B cell (primary cell): Measurements from ENCODE around the gene CAMK4. TPM values are rescaled to one million over a fixed set of nuclear protein-coding genes. Genes with fewer than 3 reads are reported as not detected.

Experiments used
- ATAC-seq: fragments of 200-7000 bp; cut with Tn5 transposase; one replicate; pipeline ENCODE4 v1.10.0; 2021; ENCODE audit warnings: low read depth, mild to moderate bottlenecking, moderate number of reproducible peaks, moderate library complexity
- CTCF ChIA-PET: fragments of 350-600 bp; sonication (Branson Sonifier 250); formaldehyde crosslinking; loops from one replicate; lab custom pipeline; 2021; ENCODE audit warnings: antibody characterized with exemption, inconsistent platforms; lab: Charles Lee
- POLR2A ChIA-PET: fragments of 350-600 bp; sonication (Branson Sonifier 250); formaldehyde crosslinking; loops from one replicate; lab custom pipeline; 2021; ENCODE audit warnings: antibody characterized with exemption; lab: Charles Lee
- DNase-seq: peaks from one replicate; pipeline ENCODE4 v3.0.0; 2013
- H2AFZ ChIP-seq: 2 replicates; pipeline ENCODE4 v1.6.1; 2012; ENCODE audit warnings: mild to moderate bottlenecking, low read depth, low read length; ENCODE audit not compliant: insufficient read depth, poor library complexity, severe bottlenecking
- H3K27ac ChIP-seq, 2 donors: 1 replicate in 1 of 2; 2 replicates in 1 of 2; pipeline ENCODE4 v1.5.1; 2012 to 2013; ENCODE audit warnings: low read length in 2 of 2, mild to moderate bottlenecking in 2 of 2, moderate library complexity in 1 of 2
- H3K27me3 ChIP-seq, 4 experiments: fragments of 200-600 bp in 1 of 4; sonication (generic) in 1 of 4; replicated peaks in 1 of 4; 1 replicate in 2 of 4; 2 replicates in 2 of 4; pipeline versions ENCODE4 v1.6.1 to v1.7.0; 2013 to 2016; ENCODE audit warnings: low read length in 3 of 4, mild to moderate bottlenecking in 2 of 4, mixed read lengths in 1 of 4, moderate library complexity in 1 of 4; ENCODE audit not compliant: insufficient read depth in 4 of 4, control insufficient read depth in 3 of 4; ENCODE audit errors: control extremely low read depth in 1 of 4
- H3K36me3 ChIP-seq, 2 experiments: replicated peaks in 1 of 2; 1 replicate in 1 of 2; 2 replicates in 1 of 2; pipeline versions ENCODE4 v1.6.1 to v1.7.1; 2013; ENCODE audit warnings: low read length in 1 of 2; ENCODE audit not compliant: insufficient read depth in 2 of 2, control insufficient read depth in 1 of 2; ENCODE audit errors: control extremely low read depth in 1 of 2, extremely low read depth in 1 of 2
- H3K4me1 ChIP-seq, 2 donors: fragments of 200-600 bp in 1 of 2; sonication (generic) in 1 of 2; 1 replicate in 1 of 2; 2 replicates in 1 of 2; pipeline versions ENCODE4 v1.5.1 to v1.6.1; 2013 to 2017; ENCODE audit warnings: low read length in 2 of 2; ENCODE audit not compliant: control insufficient read depth in 2 of 2, insufficient read depth in 2 of 2
- H3K4me2 ChIP-seq: replicated peaks from 2 replicates; pipeline ENCODE3; 2012; ENCODE audit warnings: mild to moderate bottlenecking, low read depth, low read length; ENCODE audit not compliant: poor library complexity, severe bottlenecking
- H3K4me3 ChIP-seq, 5 experiments: fragments of 200-600 bp in 1 of 5; sonication (generic) in 1 of 5; 1 replicate in 3 of 5; 2 replicates in 2 of 5; pipeline versions ENCODE4 v1.5.1 to v1.7.0; 2011 to 2016; ENCODE audit warnings: low read length in 4 of 5, mild to moderate bottlenecking in 4 of 5, low read depth in 2 of 5, control low read depth in 1 of 5, moderate library complexity in 1 of 5; ENCODE audit not compliant: insufficient read depth in 1 of 5; ENCODE audit errors: control extremely low read depth in 1 of 5, extremely low read depth in 1 of 5
- H3K79me2 ChIP-seq: fragments of 200-600 bp; sonication (generic); one replicate; pipeline ENCODE4 v1.6.0; 2016; ENCODE audit warnings: low read length; ENCODE audit not compliant: control insufficient read depth, insufficient read depth
- H3K9ac ChIP-seq: fragments of 200-600 bp; sonication (generic); 2 replicates; pipeline ENCODE4 v1.6.1; 2017; ENCODE audit warnings: mild to moderate bottlenecking, low read length, moderate library complexity
- H3K9me3 ChIP-seq, 3 donors: one replicate each; pipeline versions ENCODE4 v1.6.1 to v1.7.1; 2013; ENCODE audit warnings: low read length in 2 of 3; ENCODE audit not compliant: control insufficient read depth in 2 of 3, insufficient read depth in 1 of 3; ENCODE audit errors: control extremely low read depth in 1 of 3
- H4K20me1 ChIP-seq: 2 replicates; pipeline ENCODE4 v1.6.0; 2012; ENCODE audit warnings: mild to moderate bottlenecking, low read length; ENCODE audit not compliant: insufficient read depth, control insufficient read depth, poor library complexity, severe bottlenecking
- H3K27ac Mint-ChIP-seq: one replicate; pipeline ENCODE4 v1.8.0; 2021; ENCODE audit warnings: mixed read lengths
- H3K27me3 Mint-ChIP-seq: one replicate; pipeline ENCODE4 v1.8.0; 2021; ENCODE audit warnings: mixed read lengths
- H3K4me1 Mint-ChIP-seq: one replicate; pipeline ENCODE4 v1.8.0; 2021; ENCODE audit warnings: mixed read lengths
- H3K4me3 Mint-ChIP-seq: one replicate; pipeline ENCODE4 v1.8.0; 2021; ENCODE audit warnings: mixed read lengths
- H3K9me3 Mint-ChIP-seq: one replicate; pipeline ENCODE4 v1.8.0; 2022; ENCODE audit warnings: mixed read lengths; ENCODE audit not compliant: insufficient read depth
- CTCF ChIP-seq: fragments of 200-600 bp; IDR thresholded peaks from one replicate; pipeline ENCODE4 v1.8.0; 2022; ENCODE audit warnings: antibody characterized with exemption, mild to moderate bottlenecking
- EZH2 ChIP-seq: IDR thresholded peaks from 2 replicates; pipeline ENCODE4 v1.6.1; 2012; ENCODE audit warnings: borderline replicate concordance, low read depth, mild to moderate bottlenecking, moderate library complexity, low read length; ENCODE audit not compliant: insufficient read depth, poor library complexity, severe bottlenecking
- WGBS: methylation state at CpG from one replicate; pipeline ENCODE4 v1.1.5; 2013; ENCODE audit warnings: missing lambda C conversion rate; ENCODE audit not compliant: insufficient coverage; 5-methylcytosine and 5-hydroxymethylcytosine counted together
- intact Hi-C: fragments of 100-400 bp; cut with micrococcal nuclease; formaldehyde crosslinking; loops from one replicate; pipeline ENCODE4 v1.10.0; 2022
- polyA plus RNA-seq: library from polyadenylated mRNA; depleted of rRNA; stranded (reverse); fragments of >200 nt; gene quantifications from 2 replicates; pipeline ENCODE4 v1.2.3, GENCODE V29; 2012
- total RNA-seq, 2 donors: library from RNA; stranded (reverse); fragments of 120-200 nt in 1 of 2; gene quantifications; 1 replicate in 1 of 2; 2 replicates in 1 of 2; pipeline versions ENCODE4 v1.2.3 to v1.2.4, GENCODE V29; 2013 to 2022

CAMK4 gene
- total and polyA plus RNA-seq, 2 donors (not counting 1 experiment from before 2014, with no cell fraction given), result 0.78 to 4.8 TPM

GRCh38 chr5:111226556-111226955, 2.4 kb downstream of the CAMK4 start:
- no peaks in the 10 kb centered on the region for H3K9me3 Mint-ChIP-seq
- H3K27ac Mint-ChIP-seq, result no peak overlapping the region
- no peak overlapping the region for H3K9ac ChIP-seq
- H3K79me2 ChIP-seq, result no peaks in the 10 kb centered on the region
- no peak for TF ChIP-seq EZH2
- no peak for TF ChIP-seq CTCF
- peaks cover 36% of the 10 kb centered on the region for H3K4me1 Mint-ChIP-seq
- no peak overlapping the region for H2AFZ ChIP-seq
- DNase-seq (no peak), ATAC-seq (no peak)
- H3K4me3 Mint-ChIP-seq, result no peak overlapping the region
- 80% methylated on average over 2 of the region's 6 CpGs for WGBS
- peaks cover 0 to 21% (median 7%) of the 10 kb centered on the region in 4 experiments for H3K27me3 ChIP-seq
- ChIA-PET POLR2A (no interaction called here), CTCF (no interaction called here)
- no peaks in the 10 kb centered on the region for H3K36me3 ChIP-seq
- H3K4me1 ChIP-seq, result peaks cover 19 to 24% of the 10 kb centered on the region in 2 donors
- intact Hi-C loops, result loop anchor here (10.0 kb wide), 1 partner anchor 1532 kb away; no protein-coding TSS in a partner anchor
- H3K27ac ChIP-seq, result no peak overlapping the region
- peaks cover 28% of the 10 kb centered on the region for H3K27me3 Mint-ChIP-seq
- H4K20me1 ChIP-seq, result no peaks in the 10 kb centered on the region
- no peaks in the 10 kb centered on the region for H3K9me3 ChIP-seq
- no peak overlapping the region for H3K4me3 ChIP-seq
- no peak overlapping the region for H3K4me2 ChIP-seq

GRCh38 chr5:111227226-111227782, 3.1 kb downstream of the CAMK4 start:
- peaks cover 19 to 24% of the 10 kb centered on the region in 2 donors for H3K4me1 ChIP-seq

More at GRCh38 chr5:111227226-111227782, 3.1 kb downstream of the CAMK4 start:
- Histone ChIP-seq H3K4me3 (no peak overlapping the region), H3K36me3 (no peaks in the 10 kb centered on the region), H3K4me2 (no peak overlapping the region), H3K27ac (no peak overlapping the region), H3K9ac (no peak overlapping the region), H4K20me1 (no peaks in the 10 kb centered on the region), H2AFZ (no peak overlapping the region), H3K79me2 (no peaks in the 10 kb centered on the region), H3K9me3 (no peaks in the 10 kb centered on the region), H3K27me3 (peaks cover 0 to 21% (median 7%) of the 10 kb centered on the region in 4 experiments)
- Mint-ChIP-seq H3K4me1 (peaks cover 36% of the 10 kb centered on the region), H3K27ac (no peak overlapping the region), H3K4me3 (no peak overlapping the region), H3K27me3 (peaks cover 26% of the 10 kb centered on the region), H3K9me3 (no peaks in the 10 kb centered on the region)
- WGBS, result 100% methylated on average over 2 of the region's 6 CpGs
- ATAC-seq (no peak), DNase-seq (no peak)
- ChIA-PET CTCF (no interaction called here), POLR2A (no interaction called here)
- TF ChIP-seq CTCF, result no peak
- TF ChIP-seq EZH2, result no peak
- intact Hi-C loops, result loop anchor here (10.0 kb wide), 1 partner anchor 1533 kb away; no protein-coding TSS in a partner anchor
